CD4-positive, CD25-positive, alpha-beta regulatory T cell (primary cell): ENCODE measurements around the gene SHB. TPM values are rescaled to one million over a fixed set of nuclear protein-coding genes. Genes with fewer than 3 reads are reported as not detected.

ENCODE experiments used
- ATAC-seq, 2 donors: fragments of 150-1000 bp; cut with Tn5 transposase; one replicate each; pipeline ENCODE4 v1.10.0; 2021; ENCODE audit warnings: low read depth in 2 of 2, moderate number of reproducible peaks in 2 of 2, moderate library complexity in 1 of 2
- DNase-seq, 3 donors: peaks; one replicate each; pipeline versions ENCODE4 v3.0.0 to v3.0.0-alpha.2; 2012 to 2022; ENCODE audit warnings: mixed read lengths in 1 of 3
- H3K27ac ChIP-seq: one replicate; pipeline ENCODE4 v1.7.0; 2013; ENCODE audit warnings: mild to moderate bottlenecking, low read length; ENCODE audit not compliant: insufficient read depth, poor library complexity, severe bottlenecking
- H3K27me3 ChIP-seq: one replicate; pipeline ENCODE4 v1.7.0; 2013; ENCODE audit warnings: low read length; ENCODE audit not compliant: control insufficient read depth, insufficient read depth
- H3K36me3 ChIP-seq: one replicate; pipeline ENCODE4 v1.7.0; 2013; ENCODE audit warnings: mild to moderate bottlenecking, low read length, moderate library complexity; ENCODE audit not compliant: control insufficient read depth, insufficient read depth
- H3K4me1 ChIP-seq: 2 replicates; pipeline ENCODE4 v1.7.0; 2013; ENCODE audit warnings: mild to moderate bottlenecking, low read length; ENCODE audit not compliant: insufficient read depth, control insufficient read depth, poor library complexity, severe bottlenecking
- H3K4me3 ChIP-seq: one replicate; pipeline ENCODE4 v1.7.0; 2013; ENCODE audit warnings: low read depth, mild to moderate bottlenecking, low read length, moderate library complexity
- H3K9me3 ChIP-seq, 2 experiments: 1 replicate in 1 of 2; 2 replicates in 1 of 2; pipeline ENCODE4 v1.7.0; 2013; ENCODE audit warnings: low read length in 2 of 2, mild to moderate bottlenecking in 1 of 2, moderate library complexity in 1 of 2; ENCODE audit not compliant: control insufficient read depth in 2 of 2
- H3K27ac Mint-ChIP-seq, 3 donors: one replicate each; pipeline ENCODE4 v1.8.0; 2020 to 2022; ENCODE audit warnings: mild to moderate bottlenecking in 3 of 3, mixed read lengths in 3 of 3, moderate library complexity in 2 of 3
- H3K27me3 Mint-ChIP-seq: one replicate; pipeline ENCODE4 v1.8.0; 2022; ENCODE audit warnings: mild to moderate bottlenecking, mixed read lengths
- H3K36me3 Mint-ChIP-seq: one replicate; pipeline ENCODE4 v1.8.0; 2020; ENCODE audit warnings: mixed read lengths
- H3K4me1 Mint-ChIP-seq, 4 donors: one replicate each; pipeline ENCODE4 v1.8.0; 2020 to 2022; ENCODE audit warnings: mixed read lengths in 4 of 4, mild to moderate bottlenecking in 1 of 4
- H3K4me3 Mint-ChIP-seq, 4 donors: one replicate each; pipeline ENCODE4 v1.8.0; 2020 to 2022; ENCODE audit warnings: mild to moderate bottlenecking in 4 of 4, mixed read lengths in 4 of 4, moderate library complexity in 3 of 4
- H3K9me3 Mint-ChIP-seq, 7 donors: one replicate each; pipeline ENCODE4 v1.8.0; 2020 to 2022; ENCODE audit warnings: mixed read lengths in 7 of 7, mild to moderate bottlenecking in 3 of 7, moderate library complexity in 2 of 7
- polyA plus RNA-seq, 4 donors: library from polyadenylated mRNA; unstranded; fragments of 300-500 nt; fragmentation: Illumina TruSeq; gene quantifications; one replicate each; pipeline ENCODE4 v1.2.3, GENCODE V29; 2021
- total RNA-seq: library from RNA; stranded (reverse); gene quantifications from one replicate; pipeline ENCODE4 v1.2.3, GENCODE V29; 2022

The SHB gene
- total and polyA plus RNA-seq, 5 donors from 2014 or later = 0.27 to 0.69 TPM; not detected in 3

- H3K27ac Mint-ChIP-seq = no peak overlapping the region
- DNase-seq = peak in 1 of 3 donors; percentile 70
- H3K4me1 Mint-ChIP-seq = peaks cover 0 to 18% (median 7%) of the 10 kb centered on the region in 4 donors
- ATAC-seq = peak; percentile 42 to 53
- H3K4me3 Mint-ChIP-seq = no peak overlapping the region
- Histone ChIP-seq H3K27me3 (no peaks in the 10 kb centered on the region), H3K9me3 (no peaks in the 10 kb centered on the region), H3K4me1 (no peaks in the 10 kb centered on the region), H3K27ac (no peak overlapping the region), H3K36me3 (no peaks in the 10 kb centered on the region), H3K4me3 (no peak overlapping the region)
- peaks cover 0 to under 1% (median 0%) of the 10 kb centered on the region in 7 donors for H3K9me3 Mint-ChIP-seq
- no peaks in the 10 kb centered on the region for H3K36me3 Mint-ChIP-seq
- peaks cover 4% of the 10 kb centered on the region for H3K27me3 Mint-ChIP-seq
These were observed 74.2 kb downstream of the SHB start for GRCh38 chr9:37994639-37995347.

GRCh38 chr9:37992924-37993349 is 76.1 kb downstream of the SHB start:
- Mint-ChIP-seq H3K27ac (peak overlapping the region in 1 of 3 donors; percentile 58), H3K9me3 (peaks cover 0 to 1% (median 0%) of the 10 kb centered on the region in 7 donors), H3K4me3 (no peak overlapping the region), H3K4me1 (peaks cover 0 to 18% (median 7%) of the 10 kb centered on the region in 4 donors), H3K27me3 (peaks cover 4% of the 10 kb centered on the region), H3K36me3 (no peaks in the 10 kb centered on the region)
- Histone ChIP-seq H3K4me3 (no peak overlapping the region), H3K4me1 (no peaks in the 10 kb centered on the region), H3K36me3 (no peaks in the 10 kb centered on the region), H3K27me3 (no peaks in the 10 kb centered on the region), H3K9me3 (no peaks in the 10 kb centered on the region), H3K27ac (no peak overlapping the region)
- DNase-seq (peak in 1 of 3 donors; percentile 12), ATAC-seq (no peak)

- Histone ChIP-seq H3K27ac (no peak overlapping the region), H3K27me3 (no peaks in the 10 kb centered on the region), H3K36me3 (no peaks in the 10 kb centered on the region), H3K9me3 (no peaks in the 10 kb centered on the region), H3K4me1 (no peaks in the 10 kb centered on the region), H3K4me3 (no peak overlapping the region)
- H3K4me3 Mint-ChIP-seq = no peak overlapping the region
- DNase-seq (no peak), ATAC-seq (no peak)
- H3K4me1 Mint-ChIP-seq = peaks cover 0 to 15% (median 7%) of the 10 kb centered on the region in 4 donors
- no peak overlapping the region for H3K27ac Mint-ChIP-seq
- peaks cover 1% of the 10 kb centered on the region for H3K27me3 Mint-ChIP-seq
- no peaks in the 10 kb centered on the region for H3K36me3 Mint-ChIP-seq
- peaks cover 0 to 1% (median 0%) of the 10 kb centered on the region in 7 donors for H3K9me3 Mint-ChIP-seq
These were observed 78.5 kb downstream of the SHB start for GRCh38 chr9:37990404-37991015.

GRCh38 chr9:37989701-37990100 is 79.3 kb downstream of the SHB start:
- peaks cover 0 to 1% (median 0%) of the 10 kb centered on the region in 7 donors for H3K9me3 Mint-ChIP-seq
- H3K9me3 ChIP-seq = no peaks in the 10 kb centered on the region
- DNase-seq = no peak
- H3K4me3 ChIP-seq = no peak overlapping the region
- H3K36me3 Mint-ChIP-seq = no peaks in the 10 kb centered on the region
- peaks cover 0 to 10% (median 4%) of the 10 kb centered on the region in 4 donors for H3K4me1 Mint-ChIP-seq
- no peak overlapping the region for H3K27ac ChIP-seq
- H3K27me3 Mint-ChIP-seq = no peaks in the 10 kb centered on the region
- ATAC-seq = no peak
- H3K36me3 ChIP-seq = no peaks in the 10 kb centered on the region
- H3K27me3 ChIP-seq = no peaks in the 10 kb centered on the region
- H3K27ac Mint-ChIP-seq = no peak overlapping the region
- H3K4me1 ChIP-seq = no peaks in the 10 kb centered on the region
- H3K4me3 Mint-ChIP-seq = no peak overlapping the region

- Mint-ChIP-seq H3K4me1 (peaks cover 0 to 4% (median 0%) of the 10 kb centered on the region in 4 donors), H3K36me3 (no peaks in the 10 kb centered on the region), H3K27ac (no peak overlapping the region), H3K4me3 (no peak overlapping the region), H3K9me3 (peaks cover 0 to 1% (median 0%) of the 10 kb centered on the region in 7 donors), H3K27me3 (no peaks in the 10 kb centered on the region)
- no peaks in the 10 kb centered on the region for H3K4me1 ChIP-seq
- ATAC-seq (no peak), DNase-seq (no peak)
- no peaks in the 10 kb centered on the region for H3K36me3 ChIP-seq
- H3K27ac ChIP-seq = no peak overlapping the region
- no peak overlapping the region for H3K4me3 ChIP-seq
- H3K9me3 ChIP-seq = no peaks in the 10 kb centered on the region
- H3K27me3 ChIP-seq = no peaks in the 10 kb centered on the region
These were observed 80.4 kb downstream of the SHB start for GRCh38 chr9:37988602-37989001.

- Mint-ChIP-seq H3K36me3 (no peaks in the 10 kb centered on the region), H3K27ac (no peak overlapping the region), H3K4me1 (peaks cover 0 to 4% (median 0%) of the 10 kb centered on the region in 4 donors), H3K9me3 (peaks cover 0 to 1% (median 0%) of the 10 kb centered on the region in 7 donors), H3K4me3 (no peak overlapping the region), H3K27me3 (no peaks in the 10 kb centered on the region)
- ATAC-seq (no peak), DNase-seq (no peak)
- H3K27ac ChIP-seq = no peak overlapping the region
- H3K27me3 ChIP-seq = no peaks in the 10 kb centered on the region
- H3K4me3 ChIP-seq = no peak overlapping the region
- no peaks in the 10 kb centered on the region for H3K4me1 ChIP-seq
- no peaks in the 10 kb centered on the region for H3K9me3 ChIP-seq
- no peaks in the 10 kb centered on the region for H3K36me3 ChIP-seq
These were observed 81.0 kb downstream of the SHB start for GRCh38 chr9:37988041-37988440.

- Mint-ChIP-seq H3K9me3 (peaks cover 0 to 1% (median 0%) of the 10 kb centered on the region in 7 donors), H3K4me1 (no peaks in the 10 kb centered on the region), H3K36me3 (no peaks in the 10 kb centered on the region), H3K27ac (no peak overlapping the region), H3K27me3 (no peaks in the 10 kb centered on the region), H3K4me3 (no peak overlapping the region)
- Histone ChIP-seq H3K4me1 (no peaks in the 10 kb centered on the region), H3K9me3 (no peaks in the 10 kb centered on the region), H3K4me3 (no peak overlapping the region), H3K36me3 (no peaks in the 10 kb centered on the region), H3K27me3 (no peaks in the 10 kb centered on the region), H3K27ac (no peak overlapping the region)
- DNase-seq = no peak
- ATAC-seq = no peak
These were observed 81.5 kb downstream of the SHB start for GRCh38 chr9:37987467-37987981.
